ENCODE data around the gene EYS. TPM values are rescaled to one million over a fixed set of nuclear protein-coding genes. Genes with fewer than 3 reads are reported as not detected.

EYS gene
- total RNA-seq, 1 experiment from 2014 or later, result not detected

- Histone ChIP-seq H2AK5ac (ENCODE audit: insufficient read length, low read length) (no peak overlapping the region), H3K4ac (ENCODE audit: low read depth, low read length) (no peak overlapping the region), H2BK5ac (ENCODE audit: insufficient read length, low read length) (no peak overlapping the region), H3K27me3 (ENCODE audit: insufficient read depth, low read length) (no peaks in the 10 kb centered on the region), H3K18ac (ENCODE audit: insufficient read length, low read depth, low read length) (no peak overlapping the region), H3K23me2 (ENCODE audit: insufficient read length, low read depth, low read length, poor library complexity, severe bottlenecking) (no peaks in the 10 kb centered on the region), H3K9ac (ENCODE audit: extremely low read depth, insufficient read length, low read length) (no peak overlapping the region), H2AFZ (ENCODE audit: low read length) (no peak overlapping the region), H2BK120ac (ENCODE audit: low read depth, low read length, poor library complexity, severe bottlenecking) (no peak overlapping the region), H4K5ac (ENCODE audit: insufficient read length, low read depth, low read length) (no peak overlapping the region), H3K79me1 (ENCODE audit: insufficient read depth, low read depth, low read length, poor library complexity, severe bottlenecking) (no peaks in the 10 kb centered on the region), H3K79me2 (ENCODE audit: insufficient read depth, low read length) (no peaks in the 10 kb centered on the region), H3K23ac (ENCODE audit: insufficient read length, low read depth, low read length) (no peak overlapping the region), H3K4me2 (ENCODE audit: insufficient read depth, insufficient read length, low read length) (no peak overlapping the region), H3K27ac (ENCODE audit: insufficient read length, low read depth, low read length) (no peak overlapping the region), H4K20me1 (ENCODE audit: control insufficient read depth, insufficient read depth, insufficient read length) (no peaks in the 10 kb centered on the region), H2BK15ac (ENCODE audit: low read depth, low read length) (no peak overlapping the region), H2BK20ac (ENCODE audit: low read depth, low read length, poor library complexity, severe bottlenecking) (no peak overlapping the region), H3K9me3 (ENCODE audit: control insufficient read depth, low read depth, low read length) (no peaks in the 10 kb centered on the region), H3K56ac (ENCODE audit: insufficient read length, low read depth, low read length) (no peak overlapping the region), H3T11ph (ENCODE audit: low read length) (no peak overlapping the region), H2BK12ac (ENCODE audit: insufficient read length, low read depth, low read length) (no peak overlapping the region), H4K91ac (ENCODE audit: insufficient read length, low read depth, low read length) (no peak overlapping the region), H3K4me1 (ENCODE audit: insufficient read depth, low read length) (no peaks in the 10 kb centered on the region; the same call in 1 of the 2 replicates), H3K14ac (ENCODE audit: insufficient read depth, low read length) (no peak overlapping the region), H4K8ac (replicated peaks; ENCODE audit: insufficient read length, low read depth, low read length) (no peak overlapping the region)
- Mint-ChIP-seq H3K9me3 (no peaks in the 10 kb centered on the region; a peak in 1 of 5 replicates), H3K27me3 (ENCODE audit: low read depth) (no peaks in the 10 kb centered on the region), H3K36me3 (ENCODE audit: insufficient read depth in 1 of 3, low read depth in 3 of 3) (no peaks in the 10 kb centered on the region), H3K27ac (no peak overlapping the region), H3K4me3 (no peak overlapping the region), H3K4me1 (peaks cover 6 to 12% of the 10 kb centered on the region in 2 experiments)
- WGBS (ENCODE audit: extremely low coverage, insufficient read length, low lambda C conversion rate), result no CpG with 5 or more reads among the region's 1 CpG
- no peak for TF ChIP-seq CTCF (conservative IDR thresholded peaks at IDR 0.05)
- DNase-seq, result no peak
Measured at GRCh38 chr6:63787021-63787420, 1920.0 kb downstream of the EYS start.
